IPS-18c (cell line): ENCODE data around the gene SRRM4.

Experiments
- H3K4me3 ChIP-seq: 2 replicates; pipeline ENCODE4 v1.7.0; 2013; ENCODE audit warnings: low read depth, mild to moderate bottlenecking, low read length, moderate library complexity; ENCODE audit not compliant: insufficient read depth
- H3K9me3 ChIP-seq: one replicate; pipeline ENCODE4 v1.6.1; 2013; ENCODE audit warnings: mild to moderate bottlenecking, low read length, moderate library complexity; ENCODE audit not compliant: control insufficient read depth, insufficient read depth

Gene SRRM4

DNA sequence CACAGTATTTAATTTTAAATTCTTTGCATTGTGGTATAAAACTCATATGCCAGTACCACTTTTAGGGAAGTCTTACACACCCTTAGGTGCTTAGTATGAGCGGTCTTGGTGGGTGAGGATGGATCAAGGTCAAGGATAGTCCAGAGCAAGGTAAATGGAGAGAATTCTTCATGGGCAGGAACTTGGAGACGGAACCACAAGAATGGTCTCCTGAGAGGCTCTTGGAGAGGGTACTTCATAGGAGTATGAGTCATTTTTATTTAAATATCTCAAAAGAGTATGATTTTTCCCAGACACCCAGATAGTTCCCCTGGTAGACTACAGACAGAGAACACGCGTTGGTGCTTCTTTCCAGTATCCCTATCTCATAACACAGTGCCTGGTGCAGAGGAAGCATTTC lies 219.3 kb downstream of the SRRM4 start:
- Histone ChIP-seq H3K9me3 (no peaks in the 10 kb centered on the region), H3K4me3 (no peak overlapping the region)

DNA sequence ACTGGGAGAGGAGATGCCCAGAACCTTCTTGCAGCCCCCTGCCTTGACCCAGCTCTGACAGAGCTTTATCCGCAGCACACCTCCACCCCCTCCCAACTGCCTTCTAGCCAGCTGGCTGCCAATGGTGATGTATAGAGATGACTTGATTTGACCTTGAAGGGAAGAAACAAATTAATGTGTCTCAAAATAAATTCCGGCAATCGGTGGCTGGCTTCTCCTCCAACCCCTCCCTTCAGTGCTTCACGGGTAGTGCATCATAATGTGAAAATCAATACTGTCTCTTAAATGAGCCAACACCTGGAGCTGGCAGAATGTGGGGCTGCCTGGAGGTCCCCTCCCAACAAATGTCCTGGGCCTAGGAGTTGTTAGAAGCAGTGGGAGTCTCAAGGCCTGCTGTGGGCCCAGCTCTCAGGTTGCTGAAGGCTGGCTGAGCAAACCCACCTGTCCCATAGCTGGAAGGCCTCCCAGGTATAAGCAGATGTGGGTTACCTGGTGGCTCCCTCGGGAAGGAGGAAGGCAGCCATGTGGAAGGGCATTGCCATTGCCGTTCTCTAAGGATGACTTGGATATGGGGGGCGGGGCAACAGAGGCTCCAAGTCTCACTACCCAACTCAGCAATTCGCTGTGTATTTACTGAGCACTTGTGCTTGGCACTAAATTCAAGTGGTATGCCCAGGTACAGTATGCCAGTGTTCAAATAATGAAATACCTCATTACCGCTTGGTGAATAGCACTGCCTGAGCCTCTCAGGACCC lies 220.6 kb downstream of the SRRM4 start:
- H3K4me3 ChIP-seq: no peak overlapping the region
- no peaks in the 10 kb centered on the region for H3K9me3 ChIP-seq

DNA sequence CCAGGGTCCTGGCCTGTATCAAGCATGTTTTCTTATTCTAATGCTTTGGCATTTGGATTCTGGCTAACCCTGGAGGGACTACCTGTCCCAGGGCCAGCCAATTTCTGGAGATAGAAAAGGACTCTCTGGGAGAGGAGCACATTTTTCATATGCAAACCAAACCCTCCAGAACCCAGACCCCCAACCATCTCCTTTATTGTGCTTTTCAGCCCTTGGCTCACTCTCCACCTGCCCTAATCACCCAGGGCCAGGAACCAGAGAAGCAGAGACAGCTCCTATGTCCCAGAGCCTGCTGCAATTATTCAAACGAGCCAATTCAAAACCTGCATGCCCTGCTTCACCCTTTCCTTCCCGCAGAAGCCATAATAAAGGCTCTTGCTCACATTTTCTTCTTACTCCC lies 221.2 kb downstream of the SRRM4 start:
- H3K4me3 ChIP-seq: no peak overlapping the region
- H3K9me3 ChIP-seq: no peaks in the 10 kb centered on the region

DNA sequence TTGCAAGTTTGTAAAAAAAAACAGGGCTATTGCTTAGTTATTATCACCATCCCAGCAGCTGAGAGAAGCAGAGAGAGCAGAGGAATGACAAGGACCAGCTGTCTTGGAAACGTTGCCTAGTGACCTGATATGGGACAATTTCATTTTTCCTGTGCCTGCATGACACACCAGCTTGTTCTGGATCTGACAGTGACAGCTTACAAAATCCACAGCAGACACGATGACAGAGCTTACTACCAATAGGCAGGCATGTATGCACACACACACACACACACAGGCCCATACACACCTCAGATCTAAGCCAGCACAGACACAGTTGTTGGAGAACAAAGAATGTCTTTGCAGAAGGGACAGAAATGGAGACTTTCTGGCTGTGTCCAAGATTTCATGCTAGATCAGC lies 222.8 kb downstream of the SRRM4 start:
- H3K9me3 ChIP-seq: no peaks in the 10 kb centered on the region
- no peak overlapping the region for H3K4me3 ChIP-seq

DNA sequence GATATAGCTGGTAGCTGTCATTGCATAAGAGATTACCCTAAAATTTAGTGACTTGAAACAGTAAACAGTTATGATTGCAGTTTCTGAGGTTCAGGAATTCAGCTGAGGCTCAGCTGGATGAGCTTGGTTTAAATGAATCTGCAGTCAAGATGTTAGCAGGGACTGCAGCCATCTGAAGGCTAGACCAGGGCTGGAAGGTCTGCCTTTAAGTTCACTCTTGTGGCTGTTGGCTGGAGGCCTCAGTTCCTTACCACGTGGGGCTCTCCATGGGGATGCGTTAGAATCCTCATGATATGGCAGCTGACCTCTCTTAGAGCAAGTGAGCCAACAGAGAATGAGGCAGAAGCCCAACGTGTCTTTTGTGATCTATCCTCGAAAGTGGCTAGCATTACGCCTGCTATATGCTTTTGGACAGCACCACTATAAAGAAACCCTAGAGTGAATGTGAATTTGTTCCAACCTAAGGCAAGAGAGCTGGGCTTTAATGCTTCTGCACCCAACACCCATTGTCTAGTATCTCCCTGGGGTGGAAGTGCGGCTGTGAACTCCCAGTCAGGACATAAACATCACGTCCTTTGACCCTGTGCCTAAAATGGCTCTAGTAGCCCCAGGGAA lies 223.4 kb downstream of the SRRM4 start:
- H3K9me3 ChIP-seq: no peaks in the 10 kb centered on the region
- no peak overlapping the region for H3K4me3 ChIP-seq

DNA sequence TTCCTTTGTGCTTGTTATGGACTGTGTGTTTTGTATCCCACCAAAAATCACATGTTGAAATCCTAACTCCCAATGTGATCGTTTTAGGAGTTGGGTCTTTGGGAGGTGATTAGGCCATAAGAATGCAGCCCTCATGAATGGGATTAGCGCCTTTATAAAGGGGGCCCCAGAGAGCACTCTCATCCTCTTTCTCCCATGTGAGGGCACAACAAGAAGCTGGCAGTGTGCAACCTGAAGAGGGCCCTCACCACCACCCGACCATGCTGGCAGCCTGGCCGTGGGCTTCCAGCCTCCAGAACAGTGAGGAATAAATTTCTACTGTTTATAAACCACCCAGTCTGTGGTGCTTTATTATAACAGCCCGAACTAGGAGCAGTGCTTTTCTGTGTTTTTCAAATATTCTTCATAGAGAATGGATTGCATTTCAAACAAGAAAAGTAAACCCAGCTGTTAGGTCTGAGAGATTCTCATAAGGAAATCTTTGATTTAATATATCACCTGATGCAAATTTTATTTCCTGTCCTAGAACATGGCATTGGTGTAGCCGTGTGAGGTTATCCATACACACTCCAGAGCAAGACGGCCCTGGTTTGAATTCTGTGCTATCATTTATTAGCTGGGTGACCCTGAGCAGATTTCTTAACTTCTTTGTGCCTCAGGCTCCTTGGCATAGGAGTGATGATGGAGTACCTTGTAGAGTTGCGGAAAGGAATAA lies 225.2 kb downstream of the SRRM4 start:
- no peaks in the 10 kb centered on the region for H3K9me3 ChIP-seq
- H3K4me3 ChIP-seq: no peak overlapping the region

DNA sequence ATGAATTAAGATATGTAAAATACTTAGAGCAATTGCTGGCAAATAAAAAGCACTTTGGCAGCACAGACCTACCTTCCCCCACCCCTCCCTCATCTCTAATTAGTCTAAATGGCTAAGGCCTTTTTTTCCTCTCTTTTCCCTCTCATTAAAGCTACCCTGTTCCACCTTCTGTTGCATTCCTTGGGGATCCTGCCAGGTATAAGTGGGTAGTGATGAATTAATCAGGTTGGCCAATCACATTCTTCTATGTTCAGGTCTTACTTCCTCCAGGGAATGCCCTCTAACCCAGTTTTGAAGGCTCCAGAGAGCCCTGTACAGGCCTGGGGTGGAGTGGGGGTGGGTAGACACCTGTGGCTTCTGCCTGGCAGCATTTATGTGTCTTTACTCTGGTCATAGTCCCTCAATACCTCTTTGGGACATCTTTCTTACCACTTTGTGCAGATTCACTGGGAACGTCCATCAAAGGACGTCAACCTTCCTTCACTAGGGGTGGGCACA lies 225.8 kb downstream of the SRRM4 start:
- no peaks in the 10 kb centered on the region for H3K9me3 ChIP-seq
- H3K4me3 ChIP-seq: no peak overlapping the region

DNA sequence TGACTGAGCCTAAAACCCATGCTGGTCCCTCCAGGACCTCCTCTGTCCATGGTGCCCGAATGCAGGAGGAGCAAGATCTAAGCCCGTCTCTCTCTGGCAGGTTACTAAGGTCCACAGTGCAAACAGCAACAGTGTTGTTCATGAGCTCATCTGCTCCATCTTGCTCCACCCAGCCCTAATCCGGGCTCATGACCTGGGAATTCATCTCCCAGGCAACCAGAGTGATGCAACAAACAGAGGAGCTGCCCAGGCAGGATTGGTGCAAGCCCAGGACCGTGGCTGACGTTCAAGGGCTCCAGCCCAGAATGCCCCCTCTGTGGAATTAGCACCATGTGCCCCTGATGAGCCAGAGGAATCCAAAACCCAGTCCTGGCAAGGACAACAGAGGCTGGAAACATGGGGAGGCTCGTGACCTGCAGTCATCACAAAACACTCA lies 227.3 kb downstream of the SRRM4 start:
- no peak overlapping the region for H3K4me3 ChIP-seq
- no peaks in the 10 kb centered on the region for H3K9me3 ChIP-seq

DNA sequence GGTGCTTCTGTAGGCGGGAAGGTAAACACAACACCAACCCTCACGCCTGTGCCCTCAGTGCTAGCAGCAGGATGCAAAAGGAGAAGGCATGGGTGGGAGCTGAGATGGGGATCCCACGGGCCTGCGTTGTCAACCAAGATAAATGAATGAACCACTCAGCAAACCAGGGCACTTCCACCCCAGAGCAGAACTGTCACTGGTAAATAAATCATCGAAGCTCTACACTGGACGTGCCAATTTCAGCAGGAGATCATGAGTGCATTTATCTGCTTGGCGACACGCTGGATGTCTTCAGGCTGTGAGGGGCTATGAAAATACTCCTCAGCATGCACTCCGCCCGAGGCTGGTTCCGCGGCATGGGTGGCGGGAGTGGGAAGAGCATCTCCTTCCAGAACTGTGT lies 230.5 kb downstream of the SRRM4 start:
- Histone ChIP-seq H3K4me3 (no peak overlapping the region), H3K9me3 (no peaks in the 10 kb centered on the region)
